ENCODE results near the gene SRPX2.
"Not testable (repeated sequence)": the region's sequence is repeated elsewhere in the genome, so short reads cannot be mapped to it uniquely, and the experiment has no call there.

SRPX2 gene

DNA sequence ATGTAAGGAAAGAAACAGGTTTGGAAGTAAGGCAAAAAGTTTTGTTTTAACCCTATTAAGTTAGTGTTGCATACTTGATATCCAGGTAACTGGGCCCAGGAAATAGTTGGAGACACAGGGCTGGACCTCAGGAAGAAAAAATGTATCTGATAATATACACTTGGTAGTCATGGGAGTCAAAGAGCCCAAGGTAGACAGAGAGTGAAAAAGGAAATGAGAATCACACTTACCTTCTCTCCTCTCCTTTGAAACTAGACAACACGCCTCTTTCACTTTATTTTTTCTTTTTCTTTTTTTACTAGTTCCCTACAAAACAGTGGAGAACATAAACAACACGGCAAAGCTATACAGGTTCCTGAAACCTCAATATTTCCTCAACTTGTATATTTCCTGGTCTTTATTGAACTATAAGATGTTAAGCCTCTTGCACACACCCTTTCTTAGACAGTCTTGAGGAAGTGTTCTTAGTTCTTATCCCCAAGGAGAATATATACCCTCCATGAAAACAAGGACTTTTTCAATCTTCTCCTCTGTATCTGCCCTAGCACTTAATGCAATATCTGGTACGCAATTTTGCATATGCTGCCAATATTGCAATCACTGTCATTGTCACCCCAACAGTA lies 60.7 kb downstream of the SRPX2 start:
- no peak for DNase-seq

DNA sequence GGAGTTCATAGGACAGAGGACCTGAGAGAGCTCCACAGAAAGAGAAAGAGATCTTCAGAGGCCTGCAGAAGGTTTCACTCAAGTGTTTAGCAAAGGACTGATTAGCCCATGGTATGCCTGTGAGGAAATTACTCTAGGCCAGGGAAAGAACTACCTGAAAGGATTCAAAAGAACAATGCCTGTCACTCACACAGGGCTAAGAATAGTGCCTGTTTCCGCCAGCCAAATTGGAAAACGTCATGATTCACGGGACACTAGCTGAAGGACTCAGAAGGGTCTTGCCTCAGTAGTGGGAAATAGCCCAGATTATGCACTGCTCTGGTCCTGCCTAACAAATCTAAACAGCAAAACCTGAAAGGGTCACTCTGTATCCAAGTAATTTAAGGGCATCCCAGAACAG lies 66.8 kb downstream of the SRPX2 start:
- no peak for DNase-seq

DNA sequence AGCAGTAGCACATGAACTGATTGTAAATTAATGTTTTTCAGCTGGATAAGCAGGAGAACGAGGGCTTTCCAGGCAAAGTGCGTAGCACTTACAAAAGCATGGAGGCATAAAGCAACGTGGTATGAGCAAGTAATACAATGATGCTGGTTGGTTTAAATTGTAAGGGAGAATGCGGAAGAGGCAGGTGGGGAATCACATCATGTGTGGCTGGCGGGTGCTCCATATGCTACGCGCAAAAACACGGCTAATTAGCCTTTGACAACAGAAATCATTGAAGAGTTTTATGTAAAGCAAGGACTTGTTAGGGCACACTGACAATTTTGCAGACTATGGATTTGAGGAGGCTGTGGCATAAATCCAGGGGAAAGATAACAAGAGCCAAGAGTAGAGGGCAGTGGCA lies 73.4 kb downstream of the SRPX2 start:
- DNase-seq, result peak; percentile 25

DNA sequence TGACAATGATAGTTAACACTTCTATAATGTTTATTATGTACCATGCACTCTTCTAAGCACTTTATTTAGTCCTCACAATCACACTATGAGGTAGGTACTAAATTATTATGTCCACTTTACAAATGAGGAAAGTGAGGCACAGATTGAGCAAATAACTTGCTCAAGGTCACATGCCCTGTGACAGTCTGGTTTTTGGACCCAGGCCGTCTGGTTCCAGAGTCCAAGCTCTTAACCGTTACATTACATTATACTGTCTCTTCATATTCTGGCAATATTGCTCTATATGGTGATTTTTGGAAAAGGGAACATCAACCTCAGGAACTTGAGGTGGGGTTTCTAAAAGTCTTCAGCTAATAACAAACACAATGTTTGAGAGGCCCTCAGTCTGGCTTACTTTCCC lies 75.1 kb downstream of the SRPX2 start:
- DNase-seq, result no peak

DNA sequence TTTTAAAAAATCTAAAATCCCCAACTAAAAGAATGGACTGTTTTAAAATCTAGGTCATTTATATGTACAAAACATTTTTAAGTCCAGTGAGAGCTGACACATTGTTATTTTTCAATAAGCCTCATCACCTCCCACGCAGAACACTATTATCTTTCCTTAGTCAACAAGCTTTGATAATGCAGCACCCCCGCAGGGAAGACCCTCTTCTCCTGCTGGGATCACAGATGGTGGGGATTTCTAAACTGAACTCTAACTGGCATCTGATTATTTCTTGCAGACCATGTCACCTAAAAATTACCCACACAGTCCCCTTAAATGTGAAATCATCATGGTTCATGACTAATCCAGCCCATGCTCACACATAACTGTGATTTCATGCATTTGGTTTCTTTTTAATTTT lies 76.3 kb downstream of the SRPX2 start:
- DNase-seq, result peak; percentile 25

DNA sequence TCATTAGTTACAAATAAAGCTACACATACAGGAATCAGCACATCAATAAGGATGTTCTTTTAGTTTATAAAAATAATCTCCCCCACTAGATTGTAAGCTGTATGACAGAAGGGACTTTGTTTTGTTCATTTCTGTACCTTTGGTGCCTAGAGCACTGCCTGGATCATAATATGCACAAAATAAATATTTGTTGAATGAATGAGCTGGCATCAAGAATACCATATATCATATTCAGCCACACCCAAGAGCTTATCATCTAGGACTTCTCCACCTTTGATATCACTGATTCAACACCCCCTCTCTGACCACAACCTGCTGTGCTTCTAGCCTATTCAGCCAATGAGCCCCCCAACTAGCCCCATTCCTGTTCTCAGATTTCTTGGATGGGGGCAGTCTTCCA lies 77.3 kb downstream of the SRPX2 start:
- no peak for DNase-seq

DNA sequence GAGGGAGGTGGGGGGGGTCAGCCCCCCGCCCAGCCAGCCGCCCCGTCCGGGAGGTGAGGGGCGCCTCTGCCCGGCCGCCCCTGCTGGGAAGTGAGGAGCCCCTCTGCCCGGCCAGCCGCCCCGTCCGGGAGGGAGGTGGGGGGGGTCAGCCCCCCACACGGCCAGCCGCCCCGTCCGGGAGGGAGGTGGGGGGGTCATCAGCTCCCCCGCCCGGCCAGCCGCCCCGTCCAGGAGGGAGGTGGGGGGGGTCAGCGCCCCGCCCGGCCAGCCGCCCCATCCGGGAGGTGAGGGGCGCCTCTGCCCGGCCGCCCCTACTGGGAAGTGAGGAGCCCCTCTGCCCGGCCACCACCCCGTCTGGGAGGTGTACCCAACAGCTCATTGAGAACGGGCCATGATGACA lies 80.0 kb downstream of the SRPX2 start:
- not testable (repeated sequence) for DNase-seq
